OCI-LY7 (cell line): Measurements from ENCODE around the gene CAPN10. TPM values are rescaled to one million over a fixed set of nuclear protein-coding genes. Genes with fewer than 3 reads are reported as not detected.
A peak's percentile ranks its signal among the peaks of the same experiment; 100 is the strongest.

Experiments
- BruUV-seq: library from RNA; stranded (reverse); fragments of 400-500 nt; replicated peaks from 2 replicates; lab custom pipeline; 2021; lab: Mats Ljungman, UMichigan
- CTCF ChIA-PET: fragments of 300-600 bp; sonication (Branson Sonifier 250); formaldehyde crosslinking; loops from one replicate; lab custom pipeline; 2022; ENCODE audit warnings: antibody characterized with exemption; ENCODE audit not compliant: unreplicated experiment; lab: Charles Lee
- POLR2A ChIA-PET: fragments of 300-600 bp; sonication (Branson Sonifier 250); formaldehyde crosslinking; loops from one replicate; lab custom pipeline; 2022; ENCODE audit warnings: antibody characterized with exemption; lab: Charles Lee
- DNase-seq: peaks from one replicate; pipeline ENCODE4 v3.0.0-alpha.2; 2015; ENCODE audit warnings: low spot score
- H2AFZ ChIP-seq: fragments of 200-600 bp; sonication (generic), shearing (Covaris generic); 2 replicates; pipeline ENCODE4 v1.6.1; 2014; ENCODE audit warnings: mild to moderate bottlenecking, antibody characterized with exemption, low read length, moderate library complexity
- H3K27ac ChIP-seq: fragments of 200-600 bp; sonication (generic); 2 replicates; pipeline ENCODE4 v1.5.1; 2014; ENCODE audit warnings: mixed run types, low read depth, mild to moderate bottlenecking, moderate library complexity, low read length, inconsistent platforms; ENCODE audit not compliant: poor library complexity, severe bottlenecking
- H3K36me3 ChIP-seq: fragments of 200-600 bp; sonication (generic); 2 replicates; pipeline ENCODE4 v1.6.1; 2014; ENCODE audit warnings: mild to moderate bottlenecking, antibody characterized with exemption, low read length, moderate library complexity, mixed read lengths; ENCODE audit not compliant: insufficient read depth
- H3K4me1 ChIP-seq: fragments of 200-600 bp; sonication (generic); 2 replicates; pipeline ENCODE4 v1.5.1; 2014; ENCODE audit warnings: mild to moderate bottlenecking, low read length; ENCODE audit not compliant: insufficient read depth, poor library complexity, severe bottlenecking
- H3K4me2 ChIP-seq: fragments of 200-600 bp; sonication (generic); 2 replicates; pipeline ENCODE4 v1.6.1; 2014; ENCODE audit warnings: mild to moderate bottlenecking, low read length
- H3K4me3 ChIP-seq: fragments of 200-600 bp; sonication (generic); 2 replicates; pipeline ENCODE4 v1.5.1; 2014; ENCODE audit warnings: mild to moderate bottlenecking, low read depth, low read length; ENCODE audit not compliant: poor library complexity, severe bottlenecking
- H3K79me2 ChIP-seq: fragments of 200-600 bp; sonication (generic); 2 replicates; pipeline ENCODE4 v1.6.1; 2016; ENCODE audit warnings: low read depth, mild to moderate bottlenecking, low read length, moderate library complexity, mixed read lengths; ENCODE audit not compliant: insufficient read depth
- H3K9me2 ChIP-seq: fragments of 200-600 bp; sonication (generic); 2 replicates; pipeline ENCODE4 v1.6.1; 2016; ENCODE audit warnings: mild to moderate bottlenecking, low read length, mixed read lengths; ENCODE audit not compliant: insufficient read depth
- H3K9me3 ChIP-seq: fragments of 200-600 bp; sonication (generic); 2 replicates; pipeline ENCODE4 v1.6.1; 2014; ENCODE audit warnings: mild to moderate bottlenecking, mixed run types, low read length, mixed read lengths
- H4K20me1 ChIP-seq: fragments of 200-600 bp; sonication (generic); 2 replicates; pipeline ENCODE4 v1.6.1; 2014; ENCODE audit warnings: mild to moderate bottlenecking, antibody characterized with exemption, low read length, moderate library complexity, mixed read lengths; ENCODE audit not compliant: insufficient read depth
- CTCF ChIP-seq: fragments of 200-600 bp; sonication (generic); conservative IDR thresholded peaks from 2 replicates; pipeline ENCODE4 v1.5.1; 2014; ENCODE audit warnings: mild to moderate bottlenecking, antibody characterized with exemption, low read length, moderate library complexity, mixed read lengths
- EZH2phosphoT487 ChIP-seq: fragments of 200-600 bp; sonication (generic); IDR thresholded peaks from 2 replicates; pipeline ENCODE4 v1.6.1; 2018; ENCODE audit warnings: low read depth, borderline replicate concordance, mild to moderate bottlenecking, mixed run types, antibody characterized with exemption, low read length, moderate library complexity, mixed read lengths
- intact Hi-C: fragments of 100-400 bp; cut with micrococcal nuclease; formaldehyde crosslinking; loops from one replicate; pipeline ENCODE4 v1.10.0; 2022; ENCODE audit not compliant: unreplicated experiment
- total RNA-seq, 2 experiments: library from RNA; depleted of rRNA in 1 of 2; stranded (reverse); fragments of >200 nt in 1 of 2; shearing (Covaris generic) in 1 of 2; gene quantifications; 2 replicates each; pipeline ENCODE4 v1.2.3, GENCODE V29; 2014 to 2022

CAPN10 gene
- total RNA-seq, 2 experiments from 2014 or later: 70.6 to 78.1 TPM

GRCh38 chr2:240567137-240567871, 19.2 kb upstream of the CAPN10 start:
- POLR2A ChIA-PET: interaction anchor here (2.4 to 2.9 kb wide), 2 partner anchors 13 to 18 kb away, joined by 12 to 59 read pairs; partner anchors contain the start of gene CAPN10
- Histone ChIP-seq H3K36me3 (peaks cover 19% of the 10 kb centered on the region), H2AFZ (peak overlapping the region; percentile 49; the same call in 1 of the 2 replicates), H3K4me3 (peak overlapping the region; percentile 72), H3K4me2 (peak overlapping the region; percentile 95), H3K4me1 (peaks cover 55% of the 10 kb centered on the region), H3K9me2 (no peaks in the 10 kb centered on the region), H4K20me1 (0 out of 2 replicates have a peak, but pooled peaks cover 5% of the 10 kb centered on the region), H3K27ac (peak overlapping the region; percentile 75), H3K9me3 (no peaks in the 10 kb centered on the region), H3K79me2 (peaks cover 13% of the 10 kb centered on the region; the same call in 1 of the 2 replicates)
- no peak for DNase-seq
- CTCF ChIA-PET: interaction anchor here (0.6 to 1.9 kb wide), 3 partner anchors 13 to 189 kb away, joined by 3 to 7 read pairs (median 3); no protein-coding TSS in a partner anchor
- TF ChIP-seq EZH2phosphoT487: no peak
- TF ChIP-seq CTCF: no peak
- TSS peak; percentile 21 for BruUV-seq
- intact Hi-C loops: no loop called here

- H3K4me2 ChIP-seq: peak within 1 kb of the TSS; percentile 99
- H3K36me3 ChIP-seq: peaks cover 11% of the 10 kb centered on the region
- intact Hi-C loops: no loop called here
- H2AFZ ChIP-seq: peak within 1 kb of the TSS; percentile 49; the same call in 1 of the 2 replicates
- H3K27ac ChIP-seq: peak within 1 kb of the TSS; percentile 75
- POLR2A ChIA-PET: interaction anchor here (1.1 to 2.9 kb wide), 2 partner anchors 17 to 18 kb away, joined by 5 to 59 read pairs; partner anchors contain the start of gene CAPN10
- peaks cover 13% of the 10 kb centered on the region; the same call in 1 of the 2 replicates for H3K79me2 ChIP-seq
- H3K4me1 ChIP-seq: peaks cover 48% of the 10 kb centered on the region
- H4K20me1 ChIP-seq: 0 out of 2 replicates have a peak, but pooled peaks cover 5% of the 10 kb centered on the region
- DNase-seq: peak; percentile 71
- H3K9me2 ChIP-seq: no peaks in the 10 kb centered on the region
- H3K4me3 ChIP-seq: peak within 1 kb of the TSS; percentile 83
- BruUV-seq: no TSS peak
- H3K9me3 ChIP-seq: no peaks in the 10 kb centered on the region
- CTCF ChIA-PET: interaction anchor here (1.4 kb wide), 1 partner anchor 17 kb away, joined by 5 read pairs; no protein-coding TSS in a partner anchor
- TF ChIP-seq CTCF (no peak), EZH2phosphoT487 (no peak)
Measured at GRCh38 chr2:240567872-240568677, 18.5 kb upstream of the CAPN10 start, which contains the start of gene RNPEPL1. TSS of gene RNPEPL1 (plus strand) at chr2:240568484. CDS start at chr2:240568587, 103 bp downstream.
